Measurements from ENCODE around the gene S100A3.

S100A3 gene

GRCh38 chr1:153507926-153508583 is 41.0 kb downstream of the S100A3 start:
- no peaks in the 10 kb centered on the region for H3K9me3 ChIP-seq (ENCODE audit: control insufficient read depth, low read length)
- no peaks in the 10 kb centered on the region for H3K27me3 ChIP-seq (ENCODE audit: control insufficient read depth, insufficient read depth, low read length)
- H3K4me1 ChIP-seq (ENCODE audit: control insufficient read depth, insufficient read depth, low read length), result peaks cover 24% of the 10 kb centered on the region
- H3K36me3 ChIP-seq (ENCODE audit: control insufficient read depth, insufficient read depth, low read length), result no peaks in the 10 kb centered on the region
- no peak overlapping the region for H3K4me3 ChIP-seq (ENCODE audit: low read length)
- H3K9ac ChIP-seq (ENCODE audit: low read length), result no peak overlapping the region

GRCh38 chr1:153506831-153507413 is 42.1 kb downstream of the S100A3 start:
- Histone ChIP-seq H3K4me1 (ENCODE audit: control insufficient read depth, insufficient read depth, low read length) (peaks cover 17% of the 10 kb centered on the region), H3K36me3 (ENCODE audit: control insufficient read depth, insufficient read depth, low read length) (no peaks in the 10 kb centered on the region), H3K4me3 (ENCODE audit: low read length) (no peak overlapping the region), H3K27me3 (ENCODE audit: control insufficient read depth, insufficient read depth, low read length) (no peaks in the 10 kb centered on the region), H3K9ac (ENCODE audit: low read length) (no peak overlapping the region), H3K9me3 (ENCODE audit: control insufficient read depth, low read length) (no peaks in the 10 kb centered on the region)

GRCh38 chr1:153506386-153506785 is 42.7 kb downstream of the S100A3 start:
- H3K36me3 ChIP-seq (ENCODE audit: control insufficient read depth, insufficient read depth, low read length), result no peaks in the 10 kb centered on the region
- H3K9me3 ChIP-seq (ENCODE audit: control insufficient read depth, low read length), result no peaks in the 10 kb centered on the region
- H3K4me1 ChIP-seq (ENCODE audit: control insufficient read depth, insufficient read depth, low read length), result peaks cover 13% of the 10 kb centered on the region
- no peaks in the 10 kb centered on the region for H3K27me3 ChIP-seq (ENCODE audit: control insufficient read depth, insufficient read depth, low read length)
- no peak overlapping the region for H3K4me3 ChIP-seq (ENCODE audit: low read length)
- H3K9ac ChIP-seq (ENCODE audit: low read length), result no peak overlapping the region

GRCh38 chr1:153505576-153505975 is 43.5 kb downstream of the S100A3 start:
- Histone ChIP-seq H3K4me1 (ENCODE audit: control insufficient read depth, insufficient read depth, low read length) (peaks cover 13% of the 10 kb centered on the region), H3K27me3 (ENCODE audit: control insufficient read depth, insufficient read depth, low read length) (no peaks in the 10 kb centered on the region), H3K9me3 (ENCODE audit: control insufficient read depth, low read length) (no peaks in the 10 kb centered on the region), H3K9ac (ENCODE audit: low read length) (no peak overlapping the region), H3K36me3 (ENCODE audit: control insufficient read depth, insufficient read depth, low read length) (no peaks in the 10 kb centered on the region), H3K4me3 (ENCODE audit: low read length) (no peak overlapping the region)

GRCh38 chr1:153503766-153504165 is 45.3 kb downstream of the S100A3 start:
- Histone ChIP-seq H3K9ac (ENCODE audit: low read length) (no peak overlapping the region), H3K27me3 (ENCODE audit: control insufficient read depth, insufficient read depth, low read length) (no peaks in the 10 kb centered on the region), H3K9me3 (ENCODE audit: control insufficient read depth, low read length) (no peaks in the 10 kb centered on the region), H3K4me3 (ENCODE audit: low read length) (no peak overlapping the region), H3K36me3 (ENCODE audit: control insufficient read depth, insufficient read depth, low read length) (no peaks in the 10 kb centered on the region), H3K4me1 (ENCODE audit: control insufficient read depth, insufficient read depth, low read length) (peaks cover 13% of the 10 kb centered on the region)

GRCh38 chr1:153498746-153499145 is 50.3 kb downstream of the S100A3 start:
- Histone ChIP-seq H3K27me3 (ENCODE audit: control insufficient read depth, insufficient read depth, low read length) (no peaks in the 10 kb centered on the region), H3K4me3 (ENCODE audit: low read length) (no peak overlapping the region), H3K36me3 (ENCODE audit: control insufficient read depth, insufficient read depth, low read length) (no peaks in the 10 kb centered on the region), H3K9ac (ENCODE audit: low read length) (no peak overlapping the region), H3K4me1 (ENCODE audit: control insufficient read depth, insufficient read depth, low read length) (no peaks in the 10 kb centered on the region), H3K9me3 (ENCODE audit: control insufficient read depth, low read length) (no peaks in the 10 kb centered on the region)

Data from mucosa of stomach (tissue), 1 donor.